ENCODE measurements around the gene CCHCR1. TPM values are rescaled to one million over a fixed set of nuclear protein-coding genes. Genes with fewer than 3 reads are reported as not detected.

Gene CCHCR1
- total RNA-seq, 4 donors from 2014 or later, result 11.9 to 21.1 (median 16.2) TPM

- 93 to 100% methylated on average over 3 of the region's 3 CpGs for WGBS, 2 donors
- H3K27ac ChIP-seq, result no peak overlapping the region
- no peaks in the 10 kb centered on the region for H3K36me3 ChIP-seq
- TF ChIP-seq CTCF (IDR thresholded peaks at IDR 0.05), result no peak
- no peak for TF ChIP-seq POLR2A (IDR thresholded peaks at IDR 0.05)
- peaks cover 0 to 3% (median 0%) of the 10 kb centered on the region in 4 donors for H3K27me3 ChIP-seq
- intact Hi-C loops (cut with DNase I), result no loop called here
- H3K4me3 ChIP-seq, result no peak overlapping the region
- no peak for DNase-seq
- H3K4me1 ChIP-seq, result peaks cover 0 to 37% (median 8%) of the 10 kb centered on the region in 3 donors
- H3K9me3 ChIP-seq, result no peaks in the 10 kb centered on the region
Measured at GRCh38 chr6:31130751-31131150, 26.9 kb downstream of the CCHCR1 start.

- Histone ChIP-seq H3K4me1 (peaks cover 4 to 53% (median 17%) of the 10 kb centered on the region in 3 donors), H3K4me3 (no peak overlapping the region), H3K36me3 (no peaks in the 10 kb centered on the region), H3K9me3 (no peaks in the 10 kb centered on the region), H3K27ac (no peak overlapping the region), H3K27me3 (peaks cover 0 to 3% (median 0%) of the 10 kb centered on the region in 4 donors)
- TF ChIP-seq CTCF (IDR thresholded peaks at IDR 0.05) (no peak), POLR2A (IDR thresholded peaks at IDR 0.05) (no peak)
- 39 to 58% methylated on average over 4 of the region's 4 CpGs for WGBS, 2 donors
- DNase-seq, result no peak
- intact Hi-C loops (cut with DNase I), result no loop called here
Measured at GRCh38 chr6:31129130-31129529, 28.5 kb downstream of the CCHCR1 start.

- TF ChIP-seq CTCF (IDR thresholded peaks at IDR 0.05), result peak; percentile 63 to 87 (median 77)
- TF ChIP-seq POLR2A (IDR thresholded peaks at IDR 0.05), result no peak
- 3 to 8% methylated on average over 3 to 8 of the region's 8 CpGs for WGBS, 2 donors
- H3K4me1 ChIP-seq, result peaks cover 4 to 61% (median 17%) of the 10 kb centered on the region in 3 donors
- H3K27ac ChIP-seq, result no peak overlapping the region
- no peaks in the 10 kb centered on the region for H3K9me3 ChIP-seq
- intact Hi-C loops (cut with DNase I), result no loop called here
- DNase-seq, result no peak
- H3K4me3 ChIP-seq, result no peak overlapping the region
- H3K27me3 ChIP-seq, result peaks cover 0 to 3% (median 0%) of the 10 kb centered on the region in 4 donors
- no peaks in the 10 kb centered on the region for H3K36me3 ChIP-seq
Measured at GRCh38 chr6:31128093-31128676, 29.4 kb downstream of the CCHCR1 start.

DNA sequence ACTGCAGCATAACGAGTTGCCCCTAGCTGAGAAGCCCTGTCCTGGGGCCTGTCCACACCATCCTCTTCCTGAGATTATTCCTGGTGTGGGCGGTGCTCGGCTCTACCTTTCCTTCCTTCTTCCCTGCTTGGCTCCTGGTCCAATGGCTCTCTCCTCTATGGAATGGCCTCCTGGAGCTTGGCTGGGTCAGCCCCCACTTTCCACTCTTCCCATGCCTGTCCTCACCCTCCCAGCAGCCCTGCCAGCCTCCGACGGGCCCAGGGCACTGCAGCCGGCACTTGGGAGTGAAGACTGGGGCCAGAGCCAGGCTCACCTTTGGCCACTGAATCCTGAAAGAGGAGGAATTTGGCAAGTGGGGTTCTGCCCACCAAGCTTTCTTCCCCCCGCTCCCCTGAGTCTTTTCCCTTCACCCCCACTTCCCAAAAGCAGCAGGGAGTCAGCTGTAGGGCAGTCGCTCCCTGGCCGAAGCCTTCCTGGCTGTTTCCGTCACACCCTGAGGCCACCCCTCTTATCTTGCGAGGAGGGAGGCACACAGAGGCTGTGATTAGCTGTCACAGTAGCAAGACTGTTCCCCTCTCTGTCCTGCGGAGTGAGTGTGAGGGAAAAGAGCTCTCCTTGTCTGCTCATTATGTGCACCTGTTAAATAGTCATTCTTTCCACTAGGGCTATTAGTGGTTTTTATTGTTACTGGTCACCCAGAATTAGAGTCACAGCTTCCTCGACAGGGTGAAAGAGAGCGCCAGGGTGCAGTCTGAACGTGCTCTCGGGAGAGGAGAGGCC lies 31.0 kb downstream of the CCHCR1 start:
- intact Hi-C loops (cut with DNase I), result no loop called here
- no peak for DNase-seq
- TF ChIP-seq CTCF (IDR thresholded peaks at IDR 0.05), result no peak
- Histone ChIP-seq H3K9me3 (no peaks in the 10 kb centered on the region), H3K4me1 (peaks cover 4 to 73% (median 23%) of the 10 kb centered on the region in 3 donors), H3K4me3 (no peak overlapping the region), H3K27ac (peak overlapping the region in 2 of 4 donors; percentile 5 to 57), H3K27me3 (peaks cover 0 to 3% (median 0%) of the 10 kb centered on the region in 4 donors), H3K36me3 (no peaks in the 10 kb centered on the region)
- WGBS, 2 donors, result 58 to 64% methylated on average over 14 of the region's 16 CpGs

Measured in esophagus squamous epithelium (tissue), 5 donors.